Upper lobe of left lung (tissue), 6 donors: Measurements from ENCODE around the gene ABHD11. TPM values are rescaled to one million over a fixed set of nuclear protein-coding genes. Genes with fewer than 3 reads are reported as not detected.

Experiments
- ATAC-seq, 2 donors: fragments of 200-7000 bp; cut with Tn5 transposase; one replicate each; pipeline ENCODE4 v1.9.1; 2022; ENCODE audit warnings: mild to moderate bottlenecking in 2 of 2, moderate library complexity in 2 of 2; ENCODE audit not compliant: low FRiP score in 2 of 2
- DNase-seq, 2 donors: peaks; one replicate each; pipeline ENCODE4 v3.0.0-alpha.2; 2019 to 2020
- H3K27ac ChIP-seq, 4 donors: fragments of 200-600 bp; sonication (generic); one replicate each; pipeline ENCODE4 v1.5.1; 2016 to 2019
- H3K27me3 ChIP-seq, 4 donors: fragments of 200-600 bp; sonication (generic); one replicate each; pipeline ENCODE4 v1.5.1; 2017 to 2019
- H3K36me3 ChIP-seq, 4 donors: fragments of 200-600 bp; sonication (generic); one replicate each; pipeline ENCODE4 v1.5.1; 2016 to 2019
- H3K4me1 ChIP-seq, 4 donors: fragments of 200-600 bp; sonication (generic); one replicate each; pipeline ENCODE4 v1.5.1; 2018 to 2019
- H3K4me3 ChIP-seq, 4 donors: fragments of 200-600 bp; sonication (generic); one replicate each; pipeline ENCODE4 v1.5.1; 2017 to 2019; ENCODE audit warnings: mild to moderate bottlenecking in 2 of 4, moderate library complexity in 1 of 4
- H3K9me3 ChIP-seq, 4 donors: fragments of 200-600 bp; sonication (generic); one replicate each; pipeline ENCODE4 v1.5.1; 2018 to 2019
- EP300 ChIP-seq, 4 donors: sonication (generic); formaldehyde crosslinking; IDR thresholded peaks; one replicate each; pipeline ENCODE4 v1.5.1; 2017; ENCODE audit warnings: antibody characterized with exemption in 4 of 4, control low read depth in 2 of 4
- POLR2A ChIP-seq, 4 donors: fragments of 450-650 bp; IDR thresholded peaks; one replicate each; pipeline ENCODE4 v1.5.1; 2016 to 2017; ENCODE audit warnings: antibody characterized with exemption in 4 of 4, mild to moderate bottlenecking in 2 of 4
- POLR2AphosphoS5 ChIP-seq, 2 donors: sonication (generic); formaldehyde crosslinking; IDR thresholded peaks; one replicate each; pipeline ENCODE4 v1.5.1; 2017; ENCODE audit warnings: antibody characterized with exemption in 2 of 2
- WGBS, 2 donors: methylation state at CpG; one replicate each; pipeline ENCODE4 v1.1.5; 2017 to 2018; 5-methylcytosine and 5-hydroxymethylcytosine counted together
- total RNA-seq, 6 donors: library from RNA; depleted of rRNA in 4 of 6; stranded (reverse); fragments of >200 nt in 4 of 6; gene quantifications; one replicate each; pipeline versions ENCODE4 v1.1.0 to v1.2.1, GENCODE V29; 2016 to 2021
- TF ChIP-seq, protein P1 (sequence below), 6 experiments: fragments of 450-650 bp in 4 of 6; fragments of 200-600 bp in 2 of 6; sonication (generic) in 2 of 6; IDR thresholded peaks; one replicate each; pipeline ENCODE4 v1.5.1; 2016 to 2019; ENCODE audit warnings: antibody characterized with exemption in 6 of 6
- donor health status: DM: no; HTN: no; CAD: no; lungs with moderate emphysema.
- donor health status: DM: no; HTN: yes; CAD: no; lungs with severe emphysema.

The ABHD11 gene
- total RNA-seq, 6 donors from 2014 or later: 13.6 to 35.3 (median 28.2) TPM

- Histone ChIP-seq H3K9me3 (no peaks in the 10 kb centered on the region), H3K4me1 (peaks cover 22 to 36% (median 29%) of the 10 kb centered on the region in 4 donors), H3K36me3 (no peaks in the 10 kb centered on the region), H3K4me3 (peak within 1 kb of the TSS; percentile 60 to 97 (median 88)), H3K27ac (peak within 1 kb of the TSS in 2 of 4 donors; percentile 7 to 77), H3K27me3 (no peaks in the 10 kb centered on the region)
- ATAC-seq (peak; percentile 54 to 92), DNase-seq (peak; percentile 67 to 95)
- WGBS, 2 donors: 2 to 3% methylated on average over 23 to 39 of the region's 96 CpGs
- peak in 2 of 4 donors; percentile 33 to 69 for TF ChIP-seq POLR2A (IDR thresholded peaks at IDR 0.05)
- no peak for TF ChIP-seq EP300 (IDR thresholded peaks at IDR 0.05)
- TF ChIP-seq, protein P1, sequence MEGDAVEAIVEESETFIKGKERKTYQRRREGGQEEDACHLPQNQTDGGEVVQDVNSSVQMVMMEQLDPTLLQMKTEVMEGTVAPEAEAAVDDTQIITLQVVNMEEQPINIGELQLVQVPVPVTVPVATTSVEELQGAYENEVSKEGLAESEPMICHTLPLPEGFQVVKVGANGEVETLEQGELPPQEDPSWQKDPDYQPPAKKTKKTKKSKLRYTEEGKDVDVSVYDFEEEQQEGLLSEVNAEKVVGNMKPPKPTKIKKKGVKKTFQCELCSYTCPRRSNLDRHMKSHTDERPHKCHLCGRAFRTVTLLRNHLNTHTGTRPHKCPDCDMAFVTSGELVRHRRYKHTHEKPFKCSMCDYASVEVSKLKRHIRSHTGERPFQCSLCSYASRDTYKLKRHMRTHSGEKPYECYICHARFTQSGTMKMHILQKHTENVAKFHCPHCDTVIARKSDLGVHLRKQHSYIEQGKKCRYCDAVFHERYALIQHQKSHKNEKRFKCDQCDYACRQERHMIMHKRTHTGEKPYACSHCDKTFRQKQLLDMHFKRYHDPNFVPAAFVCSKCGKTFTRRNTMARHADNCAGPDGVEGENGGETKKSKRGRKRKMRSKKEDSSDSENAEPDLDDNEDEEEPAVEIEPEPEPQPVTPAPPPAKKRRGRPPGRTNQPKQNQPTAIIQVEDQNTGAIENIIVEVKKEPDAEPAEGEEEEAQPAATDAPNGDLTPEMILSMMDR (IDR thresholded peaks at IDR 0.05): no peak
Measured at GRCh38 chr7:73718905-73719805, 19.4 kb downstream of the ABHD11 start, which contains the start of gene STX1A. Gene STX1A (minus strand): TSS chr7:73719669. CDS start chr7:73719631, 38 bp downstream.

DNA sequence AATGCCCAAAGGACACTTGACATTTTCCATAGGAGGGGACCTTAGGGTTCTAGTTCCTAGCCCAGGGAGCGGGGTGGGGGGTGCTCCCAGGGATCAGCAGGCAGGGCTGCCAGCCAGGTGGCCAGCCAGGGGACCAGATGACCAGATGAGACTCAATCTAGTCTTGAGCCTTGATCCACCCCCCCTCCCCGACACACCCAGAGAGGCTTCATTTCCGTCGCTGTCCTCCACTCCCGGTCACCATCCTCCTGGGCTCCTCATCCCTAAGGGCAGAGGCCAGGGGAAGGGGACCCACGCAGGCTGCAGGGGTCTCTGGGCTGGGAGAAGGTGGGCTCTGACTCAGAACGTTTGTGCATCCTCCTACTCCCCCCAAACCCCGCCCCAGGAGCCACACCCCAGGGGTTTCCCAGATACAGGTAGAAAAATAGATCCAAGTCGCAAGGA, 20.1 kb downstream of the ABHD11 start:
- ATAC-seq (no peak), DNase-seq (no peak)
- Histone ChIP-seq H3K27me3 (no peaks in the 10 kb centered on the region), H3K9me3 (no peaks in the 10 kb centered on the region), H3K36me3 (no peaks in the 10 kb centered on the region), H3K4me3 (peak overlapping the region in 3 of 4 donors; percentile 87 to 97 (median 89)), H3K27ac (peak overlapping the region in 1 of 4 donors; percentile 77), H3K4me1 (peaks cover 22 to 36% (median 29%) of the 10 kb centered on the region in 4 donors)
- 53 to 54% methylated on average over 3 to 9 of the region's 9 CpGs for WGBS, 2 donors
- TF ChIP-seq, protein P1 (IDR thresholded peaks at IDR 0.05): no peak
- TF ChIP-seq POLR2A (IDR thresholded peaks at IDR 0.05): no peak
- no peak for TF ChIP-seq EP300 (IDR thresholded peaks at IDR 0.05)
- no peak for TF ChIP-seq POLR2AphosphoS5 (IDR thresholded peaks at IDR 0.05)

GRCh38 chr7:73717991-73718405, 20.6 kb downstream of the ABHD11 start:
- H3K27me3 ChIP-seq: no peaks in the 10 kb centered on the region
- no peak for ATAC-seq
- no peak for TF ChIP-seq POLR2AphosphoS5 (IDR thresholded peaks at IDR 0.05)
- TF ChIP-seq POLR2A (IDR thresholded peaks at IDR 0.05): no peak
- TF ChIP-seq EP300 (IDR thresholded peaks at IDR 0.05): no peak
- TF ChIP-seq, protein P1 (IDR thresholded peaks at IDR 0.05): no peak
- peak in 1 of 2 donors; percentile 52 for DNase-seq
- peaks cover 22 to 36% (median 29%) of the 10 kb centered on the region in 4 donors for H3K4me1 ChIP-seq
- no peaks in the 10 kb centered on the region for H3K36me3 ChIP-seq
- WGBS, 2 donors: 44 to 64% methylated on average over 8 to 10 of the region's 10 CpGs
- no peaks in the 10 kb centered on the region for H3K9me3 ChIP-seq
- H3K27ac ChIP-seq: no peak overlapping the region
- H3K4me3 ChIP-seq: peak overlapping the region in 3 of 4 donors; percentile 87 to 97 (median 89)

GRCh38 chr7:73717025-73717807, 21.4 kb downstream of the ABHD11 start:
- WGBS, 2 donors: 66 to 78% methylated on average over 11 to 13 of the region's 13 CpGs
- no peak overlapping the region for H3K4me3 ChIP-seq
- no peaks in the 10 kb centered on the region for H3K9me3 ChIP-seq
- no peak overlapping the region for H3K27ac ChIP-seq
- H3K36me3 ChIP-seq: no peaks in the 10 kb centered on the region
- no peak for DNase-seq
- ATAC-seq: no peak
- H3K4me1 ChIP-seq: peaks cover 22 to 36% (median 29%) of the 10 kb centered on the region in 4 donors
- TF ChIP-seq, protein P1 (IDR thresholded peaks at IDR 0.05): no peak
- TF ChIP-seq EP300 (IDR thresholded peaks at IDR 0.05): no peak
- no peak for TF ChIP-seq POLR2AphosphoS5 (IDR thresholded peaks at IDR 0.05)
- no peak for TF ChIP-seq POLR2A (IDR thresholded peaks at IDR 0.05)
- no peaks in the 10 kb centered on the region for H3K27me3 ChIP-seq
